GM12873 (cell line): ENCODE measurements around the gene ZFAND3.

Source experiments
- TF ChIP-seq, protein P1 (sequence below): IDR thresholded peaks from 2 replicates; pipeline ENCODE4 v1.5.1; 2012; ENCODE audit warnings: low read depth, mild to moderate bottlenecking, moderate library complexity, low read length, control low read depth; ENCODE audit not compliant: insufficient read depth; ENCODE audit errors: missing control alignments

Gene ZFAND3

DNA sequence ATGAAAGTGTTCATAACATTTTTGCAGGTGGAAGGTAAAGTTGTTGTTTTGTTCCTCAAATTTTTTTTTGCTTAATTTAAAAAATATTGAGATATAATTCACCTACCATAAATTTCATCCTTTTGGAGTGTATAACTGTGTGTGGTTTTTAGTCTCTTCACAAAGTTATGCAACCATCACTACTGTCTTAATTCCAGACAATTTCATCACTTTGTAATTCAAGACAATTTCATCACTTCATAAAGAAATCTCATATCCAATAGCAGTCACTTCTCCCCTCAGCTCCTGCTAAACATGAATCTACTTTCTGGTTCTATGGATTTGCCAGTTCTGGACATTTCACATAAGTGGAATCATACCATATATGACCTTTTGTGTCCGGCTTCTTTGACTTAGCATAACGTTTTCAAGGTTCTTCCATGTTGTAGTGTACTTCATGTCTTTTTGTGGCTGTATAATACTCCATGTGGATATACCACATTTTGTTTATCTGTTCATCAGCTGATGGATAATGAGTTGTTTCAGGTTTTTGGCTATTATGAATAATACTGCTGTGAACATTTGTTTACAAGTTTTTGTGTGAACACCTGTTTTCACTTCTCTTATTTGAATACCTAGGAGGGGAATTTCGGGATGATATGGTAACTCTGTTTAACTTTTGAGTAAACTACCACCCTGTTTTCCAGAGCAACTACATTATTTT lies 18.8 kb downstream of the ZFAND3 start:
- TF ChIP-seq, protein P1, sequence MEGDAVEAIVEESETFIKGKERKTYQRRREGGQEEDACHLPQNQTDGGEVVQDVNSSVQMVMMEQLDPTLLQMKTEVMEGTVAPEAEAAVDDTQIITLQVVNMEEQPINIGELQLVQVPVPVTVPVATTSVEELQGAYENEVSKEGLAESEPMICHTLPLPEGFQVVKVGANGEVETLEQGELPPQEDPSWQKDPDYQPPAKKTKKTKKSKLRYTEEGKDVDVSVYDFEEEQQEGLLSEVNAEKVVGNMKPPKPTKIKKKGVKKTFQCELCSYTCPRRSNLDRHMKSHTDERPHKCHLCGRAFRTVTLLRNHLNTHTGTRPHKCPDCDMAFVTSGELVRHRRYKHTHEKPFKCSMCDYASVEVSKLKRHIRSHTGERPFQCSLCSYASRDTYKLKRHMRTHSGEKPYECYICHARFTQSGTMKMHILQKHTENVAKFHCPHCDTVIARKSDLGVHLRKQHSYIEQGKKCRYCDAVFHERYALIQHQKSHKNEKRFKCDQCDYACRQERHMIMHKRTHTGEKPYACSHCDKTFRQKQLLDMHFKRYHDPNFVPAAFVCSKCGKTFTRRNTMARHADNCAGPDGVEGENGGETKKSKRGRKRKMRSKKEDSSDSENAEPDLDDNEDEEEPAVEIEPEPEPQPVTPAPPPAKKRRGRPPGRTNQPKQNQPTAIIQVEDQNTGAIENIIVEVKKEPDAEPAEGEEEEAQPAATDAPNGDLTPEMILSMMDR, result no peak

- TF ChIP-seq, protein P1, result no peak
Measured at GRCh38 chr6:37840143-37840939, 20.8 kb downstream of the ZFAND3 start.

DNA sequence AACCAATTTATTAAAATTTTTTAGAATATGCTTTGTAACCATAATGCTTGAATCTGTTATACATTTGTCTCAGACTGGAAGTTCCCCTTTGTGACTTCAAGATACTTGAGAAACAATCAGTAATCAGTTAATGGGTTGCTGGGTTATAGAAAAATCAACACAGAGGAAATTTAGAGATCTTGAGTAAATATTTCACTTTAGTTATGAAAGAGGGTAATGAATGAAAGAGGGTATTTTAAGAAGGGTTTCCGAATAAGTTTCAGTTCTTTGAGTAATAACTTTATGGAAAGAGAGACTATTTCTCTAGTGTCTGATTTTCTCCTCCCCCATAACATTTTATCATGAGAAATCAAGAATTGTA lies 21.4 kb downstream of the ZFAND3 start:
- TF ChIP-seq, protein P1, result no peak

DNA sequence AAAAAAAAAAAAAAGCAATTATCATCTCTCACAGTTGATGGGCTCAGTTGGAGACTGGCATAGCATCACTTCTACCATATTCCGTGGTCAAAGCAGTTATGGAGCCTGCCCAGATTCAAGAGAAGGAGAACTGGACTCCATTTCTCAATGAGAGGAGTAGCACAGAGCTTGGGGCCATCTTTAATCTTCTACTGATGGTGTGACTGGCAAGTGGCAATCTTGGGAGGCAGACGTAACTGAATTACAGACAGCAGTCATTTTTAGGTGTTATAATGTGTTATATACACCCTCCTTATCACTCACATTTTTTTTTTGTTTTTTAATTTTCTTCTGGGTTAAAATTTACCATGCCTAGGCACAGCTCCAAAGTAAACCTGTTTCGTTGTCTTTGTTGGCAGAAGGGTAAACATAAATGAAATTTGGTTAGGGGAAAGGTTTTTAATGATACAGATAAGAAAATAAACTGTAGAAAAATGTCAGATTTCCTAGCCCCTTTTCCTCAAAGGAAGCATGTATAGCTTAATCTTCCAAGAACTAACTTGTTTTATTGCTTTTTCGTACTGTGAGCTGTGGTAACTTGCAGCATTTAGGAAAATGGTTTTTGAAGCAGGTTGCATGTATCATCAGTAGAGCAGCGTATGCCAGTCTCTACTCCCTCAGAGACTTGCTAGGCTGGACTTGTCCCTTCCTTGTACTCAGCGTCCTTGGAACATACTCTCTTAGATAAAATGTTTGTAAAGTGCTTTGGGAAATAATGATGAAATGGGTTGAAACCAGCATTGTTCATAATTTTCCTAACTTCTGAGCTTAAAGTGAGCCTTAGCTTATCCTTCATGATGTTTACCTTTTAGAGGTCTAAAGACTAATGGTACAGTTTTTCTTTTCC lies 25.7 kb downstream of the ZFAND3 start:
- TF ChIP-seq, protein P1, result no peak

- TF ChIP-seq, protein P1, result no peak
Measured at GRCh38 chr6:37845930-37846329, 26.4 kb downstream of the ZFAND3 start.

- TF ChIP-seq, protein P1, result no peak
Measured at GRCh38 chr6:37847704-37848103, 28.2 kb downstream of the ZFAND3 start.

DNA sequence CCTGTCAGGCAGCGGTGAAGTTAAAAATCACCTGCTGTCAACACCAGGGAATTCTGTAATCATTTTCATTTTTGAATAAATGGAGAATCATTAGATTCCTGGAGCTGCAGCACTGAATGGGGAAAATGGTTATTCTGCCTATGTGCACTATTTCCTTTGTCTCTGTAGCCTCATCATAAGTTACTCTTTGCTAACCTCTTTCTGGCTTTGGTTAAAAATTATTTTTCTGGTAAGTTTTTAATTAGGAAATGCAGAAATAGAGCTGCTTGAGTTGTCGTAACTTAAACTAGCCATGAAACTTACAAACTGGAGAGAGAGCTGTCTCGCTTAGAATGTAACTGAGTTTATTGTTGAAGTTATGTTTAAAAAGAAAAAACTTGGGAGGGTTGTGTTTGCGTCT lies 28.8 kb downstream of the ZFAND3 start:
- TF ChIP-seq, protein P1, result no peak
